GM20000 (cell line): ENCODE measurements around the gene SEMA5A.

Experiments
- DNase-seq: peaks from one replicate; pipeline ENCODE4 v3.0.0; 2012; ENCODE audit warnings: low spot score
- TF ChIP-seq, protein P1 (sequence below): IDR thresholded peaks from 2 replicates; pipeline ENCODE4 v1.5.1; 2012; ENCODE audit warnings: mild to moderate bottlenecking, control low read depth; ENCODE audit errors: extremely low read depth, missing control alignments

SEMA5A gene

DNA sequence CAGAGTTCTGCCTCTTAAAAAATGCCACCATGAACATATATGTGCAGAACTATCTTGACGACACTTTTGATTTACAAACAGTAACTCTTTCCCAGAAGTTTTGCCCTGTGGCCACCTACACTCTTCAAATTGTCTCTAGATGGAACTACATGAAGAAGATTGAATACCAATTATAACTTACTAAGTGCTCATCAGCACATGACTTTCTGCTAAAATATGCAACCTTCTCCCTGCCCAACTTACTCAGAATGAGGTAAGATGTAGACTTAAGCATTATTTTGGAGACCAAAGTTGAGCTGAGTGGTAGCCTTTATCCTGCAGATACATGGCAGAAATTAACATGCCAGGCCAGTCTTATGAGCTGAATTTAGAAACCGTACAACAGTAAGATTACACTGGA is 105.4 kb downstream of the SEMA5A start:
- TF ChIP-seq, protein P1, sequence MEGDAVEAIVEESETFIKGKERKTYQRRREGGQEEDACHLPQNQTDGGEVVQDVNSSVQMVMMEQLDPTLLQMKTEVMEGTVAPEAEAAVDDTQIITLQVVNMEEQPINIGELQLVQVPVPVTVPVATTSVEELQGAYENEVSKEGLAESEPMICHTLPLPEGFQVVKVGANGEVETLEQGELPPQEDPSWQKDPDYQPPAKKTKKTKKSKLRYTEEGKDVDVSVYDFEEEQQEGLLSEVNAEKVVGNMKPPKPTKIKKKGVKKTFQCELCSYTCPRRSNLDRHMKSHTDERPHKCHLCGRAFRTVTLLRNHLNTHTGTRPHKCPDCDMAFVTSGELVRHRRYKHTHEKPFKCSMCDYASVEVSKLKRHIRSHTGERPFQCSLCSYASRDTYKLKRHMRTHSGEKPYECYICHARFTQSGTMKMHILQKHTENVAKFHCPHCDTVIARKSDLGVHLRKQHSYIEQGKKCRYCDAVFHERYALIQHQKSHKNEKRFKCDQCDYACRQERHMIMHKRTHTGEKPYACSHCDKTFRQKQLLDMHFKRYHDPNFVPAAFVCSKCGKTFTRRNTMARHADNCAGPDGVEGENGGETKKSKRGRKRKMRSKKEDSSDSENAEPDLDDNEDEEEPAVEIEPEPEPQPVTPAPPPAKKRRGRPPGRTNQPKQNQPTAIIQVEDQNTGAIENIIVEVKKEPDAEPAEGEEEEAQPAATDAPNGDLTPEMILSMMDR = no peak
- no peak for DNase-seq

DNA sequence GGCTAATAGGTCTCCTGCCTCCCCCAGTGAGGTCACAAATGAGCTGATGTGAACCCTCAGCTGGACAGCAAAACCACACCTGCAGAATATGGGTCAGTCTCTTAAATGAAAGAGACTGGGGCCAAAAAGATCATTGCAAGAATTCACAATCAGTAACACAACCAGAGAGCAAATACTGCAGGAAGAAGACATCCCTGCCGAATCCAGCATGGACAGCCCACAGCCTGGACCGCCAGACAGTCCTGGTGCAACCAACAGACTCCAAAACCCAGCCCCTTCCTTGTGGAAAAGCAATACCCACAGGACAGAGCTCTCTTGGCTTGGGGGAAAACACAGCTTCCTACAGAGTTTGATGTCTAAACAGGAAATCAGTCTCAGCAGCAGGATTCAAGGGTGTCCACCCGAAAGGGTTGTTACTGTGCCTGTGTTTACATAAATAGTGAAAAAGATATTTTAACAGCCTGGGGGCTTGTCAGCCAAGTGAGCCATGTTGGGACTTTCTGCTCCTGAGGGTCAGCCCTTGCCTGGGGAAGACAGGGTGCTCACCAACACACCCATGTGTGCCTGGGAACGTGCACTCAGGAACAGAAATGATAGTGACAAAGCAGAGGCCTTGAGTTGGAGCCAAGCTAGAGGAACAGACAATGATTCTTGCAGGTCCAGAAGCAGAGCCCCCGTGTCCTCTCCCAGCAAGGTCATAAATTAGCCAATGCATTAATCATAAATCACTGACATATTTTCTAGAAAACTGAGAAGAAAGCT is 106.2 kb downstream of the SEMA5A start:
- DNase-seq = no peak
- TF ChIP-seq, protein P1 = no peak

DNA sequence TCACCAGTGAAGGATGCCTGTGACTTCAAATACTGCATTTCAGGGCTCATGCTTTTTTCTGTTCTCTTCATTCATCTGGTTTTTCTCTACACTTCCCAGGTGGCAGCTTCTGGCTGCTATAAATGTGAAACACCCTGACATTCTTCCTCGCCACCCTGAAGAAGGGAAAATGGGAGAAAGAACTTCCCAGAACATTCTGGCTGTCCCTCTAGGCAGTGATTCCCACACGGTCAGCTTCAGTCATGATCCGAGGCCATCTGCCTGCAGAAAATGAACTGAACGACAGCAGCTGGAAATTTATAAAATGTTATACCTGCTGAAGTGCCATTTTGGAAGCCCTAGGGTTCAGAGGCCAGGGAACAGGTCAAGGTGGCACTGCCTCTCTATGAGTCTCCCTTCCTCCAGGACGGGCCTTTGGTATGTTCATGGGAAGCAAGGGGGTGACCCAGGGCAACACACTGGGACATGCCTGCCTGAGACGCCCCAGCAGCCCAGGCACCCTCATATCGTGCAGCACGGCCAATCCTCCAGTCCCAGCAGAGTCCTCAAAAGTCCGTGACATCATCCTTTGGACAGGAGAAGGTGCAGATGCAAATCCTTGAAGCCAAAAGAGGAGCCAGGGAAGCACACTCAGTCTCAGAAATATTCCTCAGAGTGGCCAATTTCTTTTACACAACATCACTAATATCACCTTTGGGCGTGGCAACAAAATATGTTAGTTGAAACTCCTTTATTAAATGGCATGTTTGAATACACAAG is 107.1 kb downstream of the SEMA5A start:
- TF ChIP-seq, protein P1 = no peak
- no peak for DNase-seq

DNA sequence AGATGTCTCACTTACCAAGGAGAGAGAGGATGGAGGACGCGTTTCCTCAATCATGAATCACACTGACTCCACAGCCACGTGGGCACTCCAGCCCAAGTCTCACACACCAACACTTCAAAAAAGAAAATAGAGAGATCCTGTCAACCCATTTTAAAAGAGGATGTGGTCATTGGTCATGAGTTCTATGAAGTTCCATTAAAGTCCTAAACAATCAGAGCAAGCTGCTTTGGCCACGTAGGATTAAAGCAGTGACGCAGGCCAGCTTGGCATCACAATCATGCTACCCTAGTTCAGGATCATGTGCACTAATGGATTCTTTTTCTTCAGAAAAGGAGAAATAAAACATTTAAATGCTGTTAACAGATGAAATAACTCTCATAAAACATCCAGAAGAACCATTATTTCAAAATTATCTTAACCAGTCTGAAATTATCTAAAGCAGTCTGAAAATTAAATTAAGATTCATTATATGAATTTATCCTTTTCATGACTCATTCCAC is 108.1 kb downstream of the SEMA5A start:
- no peak for DNase-seq
- TF ChIP-seq, protein P1 = no peak

DNA sequence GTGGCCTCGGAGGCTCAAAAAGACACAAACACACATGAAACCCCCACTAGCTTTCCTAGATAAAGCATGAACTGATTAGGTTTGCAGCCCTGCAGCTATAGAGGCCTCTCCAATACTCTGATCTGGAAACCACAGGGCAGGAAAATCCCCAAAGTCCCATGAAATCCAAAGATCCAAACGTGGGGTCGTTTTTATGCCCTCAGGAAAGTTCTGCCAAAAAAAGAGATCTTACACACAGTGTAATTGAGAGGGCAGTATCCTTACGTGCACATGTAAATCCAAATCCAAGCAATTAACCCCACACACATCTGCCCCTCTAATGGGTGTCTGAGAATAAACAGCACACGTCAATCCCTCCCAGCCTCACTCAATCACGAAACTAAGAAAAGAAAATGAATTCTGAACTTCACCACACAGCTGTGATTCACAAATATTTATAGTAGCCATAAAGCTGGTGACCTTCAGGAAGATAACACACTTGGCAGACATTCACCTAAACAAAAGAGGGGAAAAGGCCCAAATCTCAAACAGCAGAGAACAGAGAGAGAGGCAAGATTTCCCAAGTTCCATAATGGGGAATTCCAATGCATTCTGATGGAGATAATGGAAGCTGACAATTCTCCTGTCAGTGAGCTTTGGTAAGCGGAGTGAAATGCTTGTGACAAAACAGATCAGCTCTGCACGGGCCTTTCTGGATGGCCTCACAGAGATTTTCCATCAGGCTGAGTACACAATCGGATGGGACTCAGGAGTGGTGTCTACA is 114.2 kb downstream of the SEMA5A start:
- DNase-seq = no peak
- TF ChIP-seq, protein P1 = no peak

DNA sequence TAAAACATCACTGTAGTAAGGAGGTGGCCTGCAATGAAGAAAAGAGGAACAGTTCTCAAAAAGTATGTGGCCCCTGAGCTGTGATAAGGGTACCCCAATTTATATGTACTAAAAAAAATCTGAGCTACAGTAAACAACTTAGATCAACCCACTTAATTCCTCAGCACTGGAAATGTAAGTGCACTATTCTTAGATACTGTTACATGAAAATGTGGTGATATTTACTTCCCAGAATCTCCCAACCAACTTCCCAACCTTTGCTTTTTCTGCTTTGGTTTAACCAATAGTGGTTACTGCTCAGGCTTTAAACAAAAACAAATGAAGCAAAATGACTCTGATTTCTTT is 114.8 kb downstream of the SEMA5A start:
- no peak for DNase-seq
- TF ChIP-seq, protein P1 = no peak
